ENCODE measurements around the gene LSAMP. TPM values are rescaled to one million over a fixed set of nuclear protein-coding genes. Genes with fewer than 3 reads are reported as not detected.

Gene LSAMP
- total RNA-seq, 1 experiment from 2014 or later, result 3.1 TPM

DNA sequence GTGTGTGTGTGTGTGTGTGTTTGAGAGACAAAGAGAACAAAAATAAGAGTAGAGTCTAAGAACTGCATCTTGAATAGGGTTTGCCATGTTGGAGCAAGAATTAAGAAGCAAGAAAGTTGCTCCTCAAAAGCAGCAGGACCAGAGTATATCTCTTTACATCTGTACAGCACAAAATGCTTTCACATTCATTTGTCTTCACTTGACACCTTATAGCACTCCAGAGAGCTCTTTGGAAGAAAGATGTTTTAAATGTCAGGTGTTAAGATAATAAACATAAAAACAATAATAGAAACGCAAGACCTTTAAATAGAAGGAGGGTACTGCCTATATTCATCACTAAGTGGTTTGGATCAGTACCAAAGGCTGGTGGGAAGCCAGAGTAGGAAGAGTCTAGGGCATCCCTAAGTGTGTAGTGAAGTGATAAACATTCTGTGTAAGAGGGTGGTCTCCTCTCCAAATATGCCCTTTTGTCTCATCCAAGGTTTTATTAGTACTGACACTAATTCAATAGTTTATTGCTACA lies 19.1 kb upstream of the LSAMP start:
- no peak overlapping the region for H3K4me3 ChIP-seq (ENCODE audit: low read depth in 2 of 2, low read length in 2 of 2)
- ATAC-seq (no peak), DNase-seq (ENCODE audit: low read depth, low spot score) (no peak)
- H3K27me3 ChIP-seq (ENCODE audit: control insufficient read depth, insufficient read depth, low read length), result no peaks in the 10 kb centered on the region
- BruUV-seq (replicated peaks), result no TSS peak
- H3K4me1 ChIP-seq (ENCODE audit: control insufficient read depth, insufficient read depth, low read length), result no peaks in the 10 kb centered on the region
- 0 out of 2 replicates have a peak, but pooled peaks cover 2% of the 10 kb centered on the region for H3K9me3 ChIP-seq (ENCODE audit: control insufficient read depth, insufficient read depth, low read depth, low read length)
- H3K36me3 ChIP-seq (ENCODE audit: control insufficient read depth, insufficient read depth, low read length), result no peaks in the 10 kb centered on the region
- in situ Hi-C loops (cut with HindIII; ENCODE audit: low pct_unique_long_range_greater_than_20kb, low sequenced_read_pairs) (no loop called here), intact Hi-C loops (cut with micrococcal nuclease; ENCODE audit: unreplicated experiment) (no loop called here)
- no peak overlapping the region for H3K27ac ChIP-seq (ENCODE audit: low read length)
- POLR2A ChIA-PET, result no interaction called here
- TF ChIP-seq TCF7L2 (IDR thresholded peaks at IDR 0.05; ENCODE audit: low read depth, low read length), result no peak
- TF ChIP-seq, protein P1, sequence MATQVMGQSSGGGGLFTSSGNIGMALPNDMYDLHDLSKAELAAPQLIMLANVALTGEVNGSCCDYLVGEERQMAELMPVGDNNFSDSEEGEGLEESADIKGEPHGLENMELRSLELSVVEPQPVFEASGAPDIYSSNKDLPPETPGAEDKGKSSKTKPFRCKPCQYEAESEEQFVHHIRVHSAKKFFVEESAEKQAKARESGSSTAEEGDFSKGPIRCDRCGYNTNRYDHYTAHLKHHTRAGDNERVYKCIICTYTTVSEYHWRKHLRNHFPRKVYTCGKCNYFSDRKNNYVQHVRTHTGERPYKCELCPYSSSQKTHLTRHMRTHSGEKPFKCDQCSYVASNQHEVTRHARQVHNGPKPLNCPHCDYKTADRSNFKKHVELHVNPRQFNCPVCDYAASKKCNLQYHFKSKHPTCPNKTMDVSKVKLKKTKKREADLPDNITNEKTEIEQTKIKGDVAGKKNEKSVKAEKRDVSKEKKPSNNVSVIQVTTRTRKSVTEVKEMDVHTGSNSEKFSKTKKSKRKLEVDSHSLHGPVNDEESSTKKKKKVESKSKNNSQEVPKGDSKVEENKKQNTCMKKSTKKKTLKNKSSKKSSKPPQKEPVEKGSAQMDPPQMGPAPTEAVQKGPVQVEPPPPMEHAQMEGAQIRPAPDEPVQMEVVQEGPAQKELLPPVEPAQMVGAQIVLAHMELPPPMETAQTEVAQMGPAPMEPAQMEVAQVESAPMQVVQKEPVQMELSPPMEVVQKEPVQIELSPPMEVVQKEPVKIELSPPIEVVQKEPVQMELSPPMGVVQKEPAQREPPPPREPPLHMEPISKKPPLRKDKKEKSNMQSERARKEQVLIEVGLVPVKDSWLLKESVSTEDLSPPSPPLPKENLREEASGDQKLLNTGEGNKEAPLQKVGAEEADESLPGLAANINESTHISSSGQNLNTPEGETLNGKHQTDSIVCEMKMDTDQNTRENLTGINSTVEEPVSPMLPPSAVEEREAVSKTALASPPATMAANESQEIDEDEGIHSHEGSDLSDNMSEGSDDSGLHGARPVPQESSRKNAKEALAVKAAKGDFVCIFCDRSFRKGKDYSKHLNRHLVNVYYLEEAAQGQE (IDR thresholded peaks at IDR 0.05; ENCODE audit: insufficient read depth in 1 of 2, low read depth in 2 of 2, low read length in 1 of 2), result no peak
- CTCF ChIA-PET, result no interaction called here

DNA sequence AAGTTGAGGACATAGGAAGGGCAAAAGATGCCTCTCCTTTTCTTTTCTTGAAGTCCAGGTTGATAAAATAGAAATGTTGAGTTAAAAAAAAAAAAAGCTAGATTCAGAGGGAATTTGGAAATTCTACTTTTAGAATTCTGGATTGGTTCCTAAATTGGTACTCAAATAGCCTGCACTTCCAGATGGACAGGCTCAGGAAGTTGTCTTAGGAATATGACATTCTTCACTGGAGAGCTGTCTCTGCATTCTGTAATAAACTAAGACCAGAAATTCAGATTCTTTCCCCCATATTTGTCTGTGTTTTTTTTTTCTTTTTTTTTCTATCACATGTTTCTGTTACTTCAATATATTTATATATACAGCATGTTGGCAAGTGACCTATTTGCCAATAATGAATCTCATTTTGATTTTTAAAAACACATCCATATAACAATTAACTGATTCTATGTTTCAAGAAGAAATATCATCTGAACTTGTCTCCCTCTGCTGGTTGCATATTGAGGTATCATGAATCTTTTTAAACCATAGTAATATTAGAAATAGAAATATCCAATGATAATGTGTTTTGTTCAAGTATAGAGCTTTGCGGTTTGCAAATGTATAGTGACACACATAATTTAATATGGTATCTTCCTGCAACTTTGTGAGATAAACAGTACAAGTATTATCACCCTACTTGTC lies 8.5 kb upstream of the LSAMP start:
- ChIA-PET POLR2A (interaction anchor here (0.6 kb wide), 1 partner anchor 274 kb away, joined by 4 read pairs; no protein-coding TSS in a partner anchor), CTCF (no interaction called here)
- in situ Hi-C loops (cut with HindIII; ENCODE audit: low pct_unique_long_range_greater_than_20kb, low sequenced_read_pairs), result no loop called here
- no TSS peak for BruUV-seq (replicated peaks)
- DNase-seq (ENCODE audit: low read depth, low spot score), result no peak
- TF ChIP-seq SIN3A (IDR thresholded peaks at IDR 0.05; ENCODE audit: borderline replicate concordance, insufficient read depth, low read depth, low read length), result no peak
- TF ChIP-seq, protein P2, sequence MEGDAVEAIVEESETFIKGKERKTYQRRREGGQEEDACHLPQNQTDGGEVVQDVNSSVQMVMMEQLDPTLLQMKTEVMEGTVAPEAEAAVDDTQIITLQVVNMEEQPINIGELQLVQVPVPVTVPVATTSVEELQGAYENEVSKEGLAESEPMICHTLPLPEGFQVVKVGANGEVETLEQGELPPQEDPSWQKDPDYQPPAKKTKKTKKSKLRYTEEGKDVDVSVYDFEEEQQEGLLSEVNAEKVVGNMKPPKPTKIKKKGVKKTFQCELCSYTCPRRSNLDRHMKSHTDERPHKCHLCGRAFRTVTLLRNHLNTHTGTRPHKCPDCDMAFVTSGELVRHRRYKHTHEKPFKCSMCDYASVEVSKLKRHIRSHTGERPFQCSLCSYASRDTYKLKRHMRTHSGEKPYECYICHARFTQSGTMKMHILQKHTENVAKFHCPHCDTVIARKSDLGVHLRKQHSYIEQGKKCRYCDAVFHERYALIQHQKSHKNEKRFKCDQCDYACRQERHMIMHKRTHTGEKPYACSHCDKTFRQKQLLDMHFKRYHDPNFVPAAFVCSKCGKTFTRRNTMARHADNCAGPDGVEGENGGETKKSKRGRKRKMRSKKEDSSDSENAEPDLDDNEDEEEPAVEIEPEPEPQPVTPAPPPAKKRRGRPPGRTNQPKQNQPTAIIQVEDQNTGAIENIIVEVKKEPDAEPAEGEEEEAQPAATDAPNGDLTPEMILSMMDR (IDR thresholded peaks at IDR 0.05), result peak; percentile 10; the same call in 1 of the 2 replicates
- H3K4me3 ChIP-seq (ENCODE audit: low read depth in 2 of 2, low read length in 2 of 2), result no peak overlapping the region
- no peak for ATAC-seq
- no peaks in the 10 kb centered on the region for H3K27me3 ChIP-seq (ENCODE audit: control insufficient read depth, insufficient read depth, low read length)
- no peaks in the 10 kb centered on the region for H3K4me1 ChIP-seq (ENCODE audit: control insufficient read depth, insufficient read depth, low read length)
- H3K27ac ChIP-seq (ENCODE audit: low read length), result no peak overlapping the region
- intact Hi-C loops (cut with micrococcal nuclease; ENCODE audit: unreplicated experiment), result no loop called here
- no peaks in the 10 kb centered on the region for H3K9me3 ChIP-seq (ENCODE audit: control insufficient read depth, insufficient read depth, low read depth, low read length)
- no peaks in the 10 kb centered on the region for H3K36me3 ChIP-seq (ENCODE audit: control insufficient read depth, insufficient read depth, low read length)

DNA sequence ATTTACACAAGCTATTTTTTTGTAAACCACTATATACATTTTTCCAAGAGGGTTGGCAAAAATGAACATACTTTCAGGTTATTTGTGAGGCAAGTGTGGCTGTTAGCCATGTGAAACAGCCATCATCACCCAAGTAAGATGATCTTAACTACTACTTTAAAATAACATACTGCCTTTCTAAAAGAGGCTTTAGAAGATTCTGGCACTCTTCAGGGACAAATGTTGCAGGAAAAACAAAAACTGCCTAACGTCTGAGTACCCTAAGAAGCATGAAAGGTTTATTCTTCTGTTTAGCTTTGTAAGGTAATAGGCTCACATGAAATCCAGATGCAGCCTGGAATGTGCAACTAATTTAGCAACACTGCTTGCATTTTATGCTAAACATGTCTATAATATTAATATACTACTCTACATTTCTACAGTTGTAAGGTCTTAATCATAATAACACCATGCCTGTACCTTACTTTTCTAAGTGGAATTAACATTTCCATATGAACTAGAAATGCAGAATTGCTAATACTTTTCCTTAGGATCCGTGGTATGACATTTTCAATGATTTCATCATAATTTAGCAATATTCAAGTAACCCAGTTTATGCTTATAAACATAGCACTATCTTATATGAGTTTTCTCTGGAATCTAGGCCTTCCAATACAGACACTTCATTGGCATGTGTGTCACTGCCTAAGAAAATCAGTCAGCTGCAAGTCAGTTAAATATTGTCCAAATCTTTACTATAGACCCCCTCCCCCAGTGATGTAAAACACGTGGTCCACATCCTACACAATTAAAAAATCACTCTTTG lies 4.5 kb upstream of the LSAMP start:
- H3K27ac ChIP-seq (ENCODE audit: low read length), result no peak overlapping the region
- BruUV-seq (replicated peaks), result no TSS peak
- POLR2A ChIA-PET, result no interaction called here

More for the DNA sequence above, 4.5 kb upstream of the LSAMP start:
- in situ Hi-C loops (cut with HindIII; ENCODE audit: low pct_unique_long_range_greater_than_20kb, low sequenced_read_pairs), result no loop called here
- DNase-seq (ENCODE audit: low read depth, low spot score) (no peak), ATAC-seq (no peak)
- TF ChIP-seq SIN3A (IDR thresholded peaks at IDR 0.05; ENCODE audit: borderline replicate concordance, insufficient read depth, low read depth, low read length) (no peak), POLR2AphosphoS5 (IDR thresholded peaks at IDR 0.05; ENCODE audit: low read depth, low read length) (no peak)
- TF ChIP-seq, protein P1 (IDR thresholded peaks at IDR 0.05; ENCODE audit: insufficient read depth in 1 of 2, low read depth in 2 of 2, low read length in 1 of 2), result no peak
- no peaks in the 10 kb centered on the region for H3K4me1 ChIP-seq (ENCODE audit: control insufficient read depth, insufficient read depth, low read length)
- H3K4me3 ChIP-seq (ENCODE audit: low read depth in 2 of 2, low read length in 2 of 2), result no peak overlapping the region
- intact Hi-C loops (cut with micrococcal nuclease; ENCODE audit: unreplicated experiment), result no loop called here
- CTCF ChIA-PET, result no interaction called here
- no peaks in the 10 kb centered on the region for H3K36me3 ChIP-seq (ENCODE audit: control insufficient read depth, insufficient read depth, low read length)
- no peaks in the 10 kb centered on the region for H3K27me3 ChIP-seq (ENCODE audit: control insufficient read depth, insufficient read depth, low read length)
- no peaks in the 10 kb centered on the region for H3K9me3 ChIP-seq (ENCODE audit: control insufficient read depth, insufficient read depth, low read depth, low read length)
